HepG2 (cell line): ENCODE results near the gene MTCL1. TPM values are rescaled to one million over a fixed set of nuclear protein-coding genes. Genes with fewer than 3 reads are reported as not detected.

Source experiments
- ATAC-seq: fragments of 200-7000 bp; cut with Tn5 transposase; 3 replicates; pipeline ENCODE4 v1.9.1; 2020; ENCODE audit warnings: mild to moderate bottlenecking, moderate library complexity
- BruUV-seq: library from RNA; stranded (reverse); fragments of 400-500 nt; replicated peaks from 2 replicates; lab custom pipeline; 2021; lab: Mats Ljungman, UMichigan
- CTCF ChIA-PET: fragments of 300-600 bp; formaldehyde crosslinking; extraction: SDS; loops from one replicate; lab custom pipeline; 2021; ENCODE audit warnings: low total read pairs, inconsistent platforms, low intra/inter-chr PET ratio; lab: Yijun Ruan, JAX
- POLR2A ChIA-PET: fragments of 350-600 bp; sonication (Branson Sonifier 250); formaldehyde crosslinking; loops from one replicate; lab custom pipeline; 2020; ENCODE audit warnings: antibody characterized with exemption, inconsistent platforms; lab: Yijun Ruan, JAX
- DNase-seq: peaks from one replicate; pipeline ENCODE4 v3.0.0-alpha.2; 2015; ENCODE audit warnings: low spot score
- FAIRE-seq: peaks from 3 replicates; lab custom pipeline; 2011; peaks lifted over from hg19 to GRCh38; lab: Jason Lieb, UNC
- H2AFZ ChIP-seq: one replicate; pipeline ENCODE4 v1.6.1; 2011; ENCODE audit warnings: low read length, inconsistent platforms
- H3K27ac ChIP-seq: fragments of 300-600 bp; 3 replicates; pipeline ENCODE4 v1.8.0; 2011; ENCODE audit warnings: mixed run types, mild to moderate bottlenecking, mixed read lengths, low read length, inconsistent platforms; ENCODE audit not compliant: insufficient read depth; ENCODE audit errors: extremely low read length
- H3K27me3 ChIP-seq, 2 experiments: fragments of 200-600 bp in 1 of 2; 2 replicates in 1 of 2; 3 replicates in 1 of 2; pipeline versions ENCODE4 v1.6.0 to v1.8.0; 2011; ENCODE audit warnings: low read length in 2 of 2, mild to moderate bottlenecking in 2 of 2, moderate library complexity in 2 of 2, inconsistent platforms in 1 of 2; ENCODE audit not compliant: insufficient read depth in 2 of 2, control insufficient read depth in 1 of 2
- H3K36me3 ChIP-seq, 2 experiments: fragments of 200-600 bp in 1 of 2; replicated peaks in 1 of 2; 2 replicates in 1 of 2; 3 replicates in 1 of 2; pipeline versions ENCODE4 v1.5.1 to v1.8.0; 2011; ENCODE audit warnings: low read length in 2 of 2, inconsistent platforms in 1 of 2; ENCODE audit not compliant: insufficient read depth in 2 of 2, control insufficient read depth in 1 of 2
- H3K4me1 ChIP-seq: 2 replicates; pipeline ENCODE4 v1.5.1; 2012; ENCODE audit warnings: low read length, inconsistent platforms; ENCODE audit not compliant: insufficient read depth
- H3K4me2 ChIP-seq: 2 replicates; pipeline ENCODE4 v1.6.0; 2011; ENCODE audit warnings: low read depth, low read length, inconsistent platforms
- H3K4me3 ChIP-seq, 3 experiments: fragments of 200-600 bp in 1 of 3; sonication (generic), shearing (Covaris generic) in 1 of 3; replicated peaks in 1 of 3; 2 replicates each; pipeline ENCODE4 v1.5.1; 2011 to 2016; ENCODE audit warnings: low read length in 3 of 3, inconsistent platforms in 2 of 3, low read depth in 2 of 3, mild to moderate bottlenecking in 2 of 3, control low read depth in 1 of 3, mixed read lengths in 1 of 3; ENCODE audit not compliant: insufficient read depth in 1 of 3
- H3K79me2 ChIP-seq: one replicate; pipeline ENCODE4 v1.6.1; 2011; ENCODE audit warnings: low read length, inconsistent platforms; ENCODE audit not compliant: insufficient read depth
- H3K9ac ChIP-seq: 2 replicates; pipeline ENCODE4 v1.6.0; 2011; ENCODE audit warnings: mild to moderate bottlenecking, low read depth, low read length, inconsistent platforms; ENCODE audit not compliant: insufficient read depth
- H3K9me3 ChIP-seq: 2 replicates; pipeline ENCODE4 v1.5.1; 2012; ENCODE audit warnings: mild to moderate bottlenecking, low read length
- H4K20me1 ChIP-seq: 2 replicates; pipeline ENCODE4 v1.6.0; 2011; ENCODE audit warnings: inconsistent platforms, mild to moderate bottlenecking, low read length, moderate library complexity; ENCODE audit not compliant: insufficient read depth
- MTF1 ChIP-seq: sonication (generic); formaldehyde crosslinking; IDR thresholded peaks from 2 replicates; pipeline ENCODE4 v1.5.0; 2020; ENCODE audit warnings: missing genetic modification reagents
- PPARG ChIP-seq: conservative IDR thresholded peaks from 2 replicates; pipeline ENCODE4 v1.6.1; 2016; ENCODE audit warnings: missing biosample characterization, missing genetic modification reagents
- SAP130 ChIP-seq: IDR thresholded peaks from 2 replicates; pipeline ENCODE4 v1.6.1; 2016; ENCODE audit warnings: low read depth
- SOX13 ChIP-seq, 3 experiments: fragments of 450-650 bp in 1 of 3; sonication (generic) in 1 of 3; formaldehyde crosslinking in 1 of 3; IDR thresholded peaks in 2 of 3; conservative IDR thresholded peaks in 1 of 3; 2 replicates each; pipeline versions ENCODE4 v1.5.0 to v1.6.1; 2016 to 2020; ENCODE audit warnings: antibody characterized with exemption in 1 of 3, mild to moderate bottlenecking in 1 of 3, missing compliant biosample characterization in 1 of 3, missing genetic modification reagents in 1 of 3, moderate library complexity in 1 of 3
- ZBTB33 ChIP-seq: sonication (generic); formaldehyde crosslinking; IDR thresholded peaks from 2 replicates; pipeline ENCODE4 v1.4.0; 2020; ENCODE audit warnings: missing genetic modification reagents
- ZKSCAN8 ChIP-seq: IDR thresholded peaks from 2 replicates; pipeline ENCODE4 v1.6.1; 2016; ENCODE audit warnings: borderline replicate concordance, missing genetic modification reagents, missing compliant biosample characterization
- WGBS: methylation state at CpG from one replicate; pipeline ENCODE4 v1.1.6; 2017; ENCODE audit warnings: low lambda C conversion rate; 5-methylcytosine and 5-hydroxymethylcytosine counted together
- in situ Hi-C: cut with HindIII; loops from 2 replicates; pipeline ENCODE4 v1.10.0; 2017; ENCODE audit warnings: low pct_unique_long_range_greater_than_20kb; ENCODE audit not compliant: extremely low pct_ligation_motif_present
- intact Hi-C: fragments of 100-400 bp; cut with micrococcal nuclease; formaldehyde crosslinking; loops from one replicate; pipeline ENCODE4 v1.10.0; 2022; ENCODE audit not compliant: unreplicated experiment
- polyA plus RNA-seq, 8 experiments: library from polyadenylated mRNA; depleted of rRNA in 3 of 8; stranded (reverse) in 7 of 8; unstranded in 1 of 8; fragments of >200 nt; fragmentation: Illumina TruSeq in 4 of 8; extraction: Trizol in 4 of 8; gene quantifications; 2 replicates each; pipeline versions ENCODE4 v1.2.1 to v1.2.3, GENCODE V29; 2011 to 2016; ENCODE audit warnings: low read depth in 4 of 8, missing spikeins in 1 of 8, mixed read lengths in 1 of 8; ENCODE audit not compliant: insufficient read depth in 1 of 8
- total RNA-seq, 5 experiments: library from RNA; depleted of rRNA; stranded (reverse); fragments of >200 nt; fragmentation: Illumina TruSeq; extraction: Trizol; gene quantifications; 2 replicates each; pipeline ENCODE4 v1.2.3, GENCODE V29; 2016; ENCODE audit warnings: low read depth in 1 of 5
- TF ChIP-seq, protein P1 (sequence below), 2 experiments: sonication (generic) in 1 of 2; formaldehyde crosslinking in 1 of 2; IDR thresholded peaks; 2 replicates each; pipeline versions ENCODE4 v1.4.0 to v1.6.1; 2016 to 2020; ENCODE audit warnings: borderline replicate concordance in 1 of 2, low read depth in 1 of 2, mild to moderate bottlenecking in 1 of 2, missing genetic modification reagents in 1 of 2
- TF ChIP-seq, protein P2 (sequence below): sonication (generic); formaldehyde crosslinking; IDR thresholded peaks from 2 replicates; pipeline ENCODE4 v1.4.0; 2020; ENCODE audit warnings: missing genetic modification reagents

MTCL1 gene
- total and polyA plus RNA-seq, 2 of the 13 experiments (the other 11 are each of a cell fraction or from before 2014, with no cell fraction given) = 3.1 to 3.2 TPM

DNA sequence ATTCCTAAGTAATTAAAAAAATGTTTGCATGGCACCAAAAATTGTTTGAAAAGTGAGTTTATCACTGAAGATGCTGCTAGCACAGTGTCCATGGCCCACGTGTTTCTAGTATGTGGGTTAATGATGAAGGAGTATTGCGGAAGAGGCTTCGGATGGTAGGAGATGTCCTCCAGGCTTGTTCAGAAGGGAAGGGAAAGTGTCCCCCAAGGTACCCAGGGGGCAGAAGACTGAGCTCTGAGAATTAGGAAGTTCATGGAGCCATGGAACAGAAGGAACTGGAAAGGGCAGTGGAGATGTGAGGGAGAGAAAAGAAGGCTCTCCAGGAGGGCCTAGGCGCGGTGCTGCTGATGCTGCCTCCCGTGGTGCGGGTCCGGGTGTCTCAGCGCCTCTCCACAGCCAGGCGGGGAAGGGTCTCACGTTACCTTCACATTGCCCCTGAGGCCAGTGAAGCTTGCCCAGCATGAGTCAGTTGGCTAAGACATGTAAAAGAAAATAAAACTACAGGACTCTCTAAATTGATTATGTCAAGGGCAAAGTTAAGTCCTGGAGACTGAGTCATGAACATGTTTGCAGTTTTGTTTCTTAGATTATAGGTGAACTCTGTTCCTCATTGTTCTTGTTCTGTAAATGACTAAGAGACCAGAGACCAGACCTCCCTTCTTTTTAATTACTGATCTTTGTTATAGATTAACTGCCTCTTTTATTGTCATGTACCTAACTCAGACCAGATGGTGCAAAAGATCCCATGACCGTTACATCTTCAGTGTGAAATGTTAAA, 89.0 kb downstream of the MTCL1 start:
- Histone ChIP-seq H3K4me3 (peak overlapping the region in 1 of 3 experiments; percentile 34; a peak in 2 of 6 replicates), H3K9ac (no peak overlapping the region), H3K4me2 (peak overlapping the region; percentile 85), H4K20me1 (no peaks in the 10 kb centered on the region), H2AFZ (no peak overlapping the region), H3K9me3 (no peaks in the 10 kb centered on the region), H3K36me3 (0 out of 5 replicates have a peak, but pooled peaks cover 0 to 1% of the 10 kb centered on the region in 2 experiments), H3K4me1 (peaks cover 69% of the 10 kb centered on the region), H3K27ac (no peak overlapping the region), H3K27me3 (no peaks in the 10 kb centered on the region), H3K79me2 (no peaks in the 10 kb centered on the region)
- whole genome bisulfite sequencing = 41% methylated on average over 10 of the region's 12 CpGs
- intact Hi-C loops = loop anchor here (10.0 kb wide), 1 partner anchor 90 kb away; the partner anchor contains the start of gene MTCL1
- ChIA-PET CTCF (no interaction called here), POLR2A (no interaction called here)
- ATAC-seq = peak; percentile 18
- peak; percentile 66 for DNase-seq
- FAIRE-seq = peak; percentile 47
- in situ Hi-C loops = loop anchor here (5.0 kb wide), 1 partner anchor 87 kb away; the partner anchor contains the start of gene MTCL1
- no TSS peak for BruUV-seq
- TF ChIP-seq MTF1 (CRISPR knock-in tag) (no peak), PPARG (CRISPR knock-in tag) (0 out of 2 replicates have a peak, but pooled peaks have one; percentile 34), SAP130 (CRISPR knock-in tag) (peak; percentile 25; the same call in 1 of the 2 replicates), ZBTB33 (CRISPR knock-in tag) (0 out of 2 replicates have a peak, but pooled peaks have one; percentile 20), SOX13 (IDR thresholded peaks at IDR 0.05) (peak; percentile 50; the same call in 1 of the 2 replicates), SOX13 (CRISPR knock-in tag; conservative IDR thresholded peaks at IDR 0.05 in 1 of 2, IDR thresholded peaks at IDR 0.05 in 1 of 2) (peak in 1 of 2 experiments; percentile 82; a peak in 1 of 4 replicates), ZKSCAN8 (no peak)
- TF ChIP-seq, protein P1, sequence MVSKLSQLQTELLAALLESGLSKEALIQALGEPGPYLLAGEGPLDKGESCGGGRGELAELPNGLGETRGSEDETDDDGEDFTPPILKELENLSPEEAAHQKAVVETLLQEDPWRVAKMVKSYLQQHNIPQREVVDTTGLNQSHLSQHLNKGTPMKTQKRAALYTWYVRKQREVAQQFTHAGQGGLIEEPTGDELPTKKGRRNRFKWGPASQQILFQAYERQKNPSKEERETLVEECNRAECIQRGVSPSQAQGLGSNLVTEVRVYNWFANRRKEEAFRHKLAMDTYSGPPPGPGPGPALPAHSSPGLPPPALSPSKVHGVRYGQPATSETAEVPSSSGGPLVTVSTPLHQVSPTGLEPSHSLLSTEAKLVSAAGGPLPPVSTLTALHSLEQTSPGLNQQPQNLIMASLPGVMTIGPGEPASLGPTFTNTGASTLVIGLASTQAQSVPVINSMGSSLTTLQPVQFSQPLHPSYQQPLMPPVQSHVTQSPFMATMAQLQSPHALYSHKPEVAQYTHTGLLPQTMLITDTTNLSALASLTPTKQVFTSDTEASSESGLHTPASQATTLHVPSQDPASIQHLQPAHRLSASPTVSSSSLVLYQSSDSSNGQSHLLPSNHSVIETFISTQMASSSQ (IDR thresholded peaks at IDR 0.05; ENCODE audit: low read depth) = peak; percentile 40; the same call in 1 of the 2 replicates
- TF ChIP-seq, protein P1 (CRISPR knock-in tag; IDR thresholded peaks at IDR 0.05; ENCODE audit: borderline replicate concordance) = no peak
- TF ChIP-seq, protein P2, sequence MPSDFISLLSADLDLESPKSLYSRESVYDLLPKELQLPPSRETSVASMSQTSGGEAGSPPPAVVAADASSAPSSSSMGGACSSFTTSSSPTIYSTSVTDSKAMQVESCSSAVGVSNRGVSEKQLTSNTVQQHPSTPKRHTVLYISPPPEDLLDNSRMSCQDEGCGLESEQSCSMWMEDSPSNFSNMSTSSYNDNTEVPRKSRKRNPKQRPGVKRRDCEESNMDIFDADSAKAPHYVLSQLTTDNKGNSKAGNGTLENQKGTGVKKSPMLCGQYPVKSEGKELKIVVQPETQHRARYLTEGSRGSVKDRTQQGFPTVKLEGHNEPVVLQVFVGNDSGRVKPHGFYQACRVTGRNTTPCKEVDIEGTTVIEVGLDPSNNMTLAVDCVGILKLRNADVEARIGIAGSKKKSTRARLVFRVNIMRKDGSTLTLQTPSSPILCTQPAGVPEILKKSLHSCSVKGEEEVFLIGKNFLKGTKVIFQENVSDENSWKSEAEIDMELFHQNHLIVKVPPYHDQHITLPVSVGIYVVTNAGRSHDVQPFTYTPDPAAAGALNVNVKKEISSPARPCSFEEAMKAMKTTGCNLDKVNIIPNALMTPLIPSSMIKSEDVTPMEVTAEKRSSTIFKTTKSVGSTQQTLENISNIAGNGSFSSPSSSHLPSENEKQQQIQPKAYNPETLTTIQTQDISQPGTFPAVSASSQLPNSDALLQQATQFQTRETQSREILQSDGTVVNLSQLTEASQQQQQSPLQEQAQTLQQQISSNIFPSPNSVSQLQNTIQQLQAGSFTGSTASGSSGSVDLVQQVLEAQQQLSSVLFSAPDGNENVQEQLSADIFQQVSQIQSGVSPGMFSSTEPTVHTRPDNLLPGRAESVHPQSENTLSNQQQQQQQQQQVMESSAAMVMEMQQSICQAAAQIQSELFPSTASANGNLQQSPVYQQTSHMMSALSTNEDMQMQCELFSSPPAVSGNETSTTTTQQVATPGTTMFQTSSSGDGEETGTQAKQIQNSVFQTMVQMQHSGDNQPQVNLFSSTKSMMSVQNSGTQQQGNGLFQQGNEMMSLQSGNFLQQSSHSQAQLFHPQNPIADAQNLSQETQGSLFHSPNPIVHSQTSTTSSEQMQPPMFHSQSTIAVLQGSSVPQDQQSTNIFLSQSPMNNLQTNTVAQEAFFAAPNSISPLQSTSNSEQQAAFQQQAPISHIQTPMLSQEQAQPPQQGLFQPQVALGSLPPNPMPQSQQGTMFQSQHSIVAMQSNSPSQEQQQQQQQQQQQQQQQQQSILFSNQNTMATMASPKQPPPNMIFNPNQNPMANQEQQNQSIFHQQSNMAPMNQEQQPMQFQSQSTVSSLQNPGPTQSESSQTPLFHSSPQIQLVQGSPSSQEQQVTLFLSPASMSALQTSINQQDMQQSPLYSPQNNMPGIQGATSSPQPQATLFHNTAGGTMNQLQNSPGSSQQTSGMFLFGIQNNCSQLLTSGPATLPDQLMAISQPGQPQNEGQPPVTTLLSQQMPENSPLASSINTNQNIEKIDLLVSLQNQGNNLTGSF (CRISPR knock-in tag) = no peak
